Bronchial epithelial cell (primary cell): ENCODE results near the gene C3orf20. TPM values are rescaled to one million over a fixed set of nuclear protein-coding genes. Genes with fewer than 3 reads are reported as not detected.
A peak's percentile ranks its signal among the peaks of the same experiment; 100 is the strongest.

ENCODE experiments used
- DNase-seq: peaks from one replicate; pipeline ENCODE4 v3.0.0-alpha.2; 2010; ENCODE audit warnings: low read depth
- FAIRE-seq: peaks from 2 replicates; lab custom pipeline; 2011; peaks lifted over from hg19 to GRCh38; lab: Jason Lieb, UNC
- H3K27me3 ChIP-seq: 2 replicates; pipeline ENCODE4 v1.5.1; 2011; ENCODE audit warnings: low read length; ENCODE audit not compliant: control insufficient read depth, insufficient read depth
- H3K36me3 ChIP-seq: 2 replicates; pipeline ENCODE4 v1.5.1; 2011; ENCODE audit warnings: low read length; ENCODE audit not compliant: control insufficient read depth, insufficient read depth
- H3K4me3 ChIP-seq: 2 replicates; pipeline ENCODE4 v1.5.1; 2011; ENCODE audit warnings: mild to moderate bottlenecking, low read depth, low read length, control low read depth
- CTCF ChIP-seq: IDR thresholded peaks from 2 replicates; pipeline ENCODE4 v1.5.1; 2011; ENCODE audit warnings: mild to moderate bottlenecking, moderate library complexity, low read length, control low read depth, inconsistent platforms; ENCODE audit not compliant: insufficient read depth, severe bottlenecking
- total RNA-seq: library from RNA; depleted of rRNA; stranded (reverse); fragments of >200 nt; gene quantifications from 2 replicates; pipeline ENCODE4 v1.2.1, GENCODE V29; 2014

The C3orf20 gene
- total RNA-seq, 1 donor from 2014 or later = under 0.01 TPM

- peaks cover 4% of the 10 kb centered on the region for H3K27me3 ChIP-seq
- H3K4me3 ChIP-seq = no peak overlapping the region
- DNase-seq (no peak), FAIRE-seq (no peak)
- no peaks in the 10 kb centered on the region for H3K36me3 ChIP-seq
- TF ChIP-seq CTCF = no peak
These were observed 117.8 kb downstream of the C3orf20 start for GRCh38 chr3:14792691-14793121.

GRCh38 chr3:14793126-14793857 is 118.4 kb downstream of the C3orf20 start:
- DNase-seq (no peak), FAIRE-seq (no peak)
- no peak for TF ChIP-seq CTCF
- Histone ChIP-seq H3K27me3 (peaks cover 4% of the 10 kb centered on the region), H3K4me3 (no peak overlapping the region), H3K36me3 (no peaks in the 10 kb centered on the region)

GRCh38 chr3:14793858-14794234 is 118.9 kb downstream of the C3orf20 start:
- TF ChIP-seq CTCF = no peak
- DNase-seq = no peak
- Histone ChIP-seq H3K36me3 (no peaks in the 10 kb centered on the region), H3K27me3 (peaks cover 4% of the 10 kb centered on the region), H3K4me3 (no peak overlapping the region)
- no peak for FAIRE-seq

- H3K4me3 ChIP-seq = no peak overlapping the region
- DNase-seq (no peak), FAIRE-seq (no peak)
- H3K36me3 ChIP-seq = no peaks in the 10 kb centered on the region
- peaks cover 4% of the 10 kb centered on the region for H3K27me3 ChIP-seq
- TF ChIP-seq CTCF = no peak
These were observed 119.5 kb downstream of the C3orf20 start for GRCh38 chr3:14794435-14794834.

GRCh38 chr3:14795996-14796395 is 121.1 kb downstream of the C3orf20 start:
- no peak for TF ChIP-seq CTCF
- peaks cover 7% of the 10 kb centered on the region for H3K27me3 ChIP-seq

GRCh38 chr3:14796403-14797077 is 121.6 kb downstream of the C3orf20 start:
- H3K27me3 ChIP-seq = peaks cover 9% of the 10 kb centered on the region
- H3K36me3 ChIP-seq = no peaks in the 10 kb centered on the region
- DNase-seq = no peak
- peak; percentile 55 for FAIRE-seq
- no peak for TF ChIP-seq CTCF
- H3K4me3 ChIP-seq = no peak overlapping the region

More at GRCh38 chr3:14795996-14796395, 121.1 kb downstream of the C3orf20 start:
- Histone ChIP-seq H3K4me3 (no peak overlapping the region), H3K36me3 (no peaks in the 10 kb centered on the region)
- FAIRE-seq = no peak
- DNase-seq = no peak
